ENCODE data around the gene EXD3. TPM values are rescaled to one million over a fixed set of nuclear protein-coding genes. Genes with fewer than 3 reads are reported as not detected.

Gene EXD3
- total and polyA plus RNA-seq, 7 donors, result 8.9 to 29.7 (median 18.0) TPM

DNA sequence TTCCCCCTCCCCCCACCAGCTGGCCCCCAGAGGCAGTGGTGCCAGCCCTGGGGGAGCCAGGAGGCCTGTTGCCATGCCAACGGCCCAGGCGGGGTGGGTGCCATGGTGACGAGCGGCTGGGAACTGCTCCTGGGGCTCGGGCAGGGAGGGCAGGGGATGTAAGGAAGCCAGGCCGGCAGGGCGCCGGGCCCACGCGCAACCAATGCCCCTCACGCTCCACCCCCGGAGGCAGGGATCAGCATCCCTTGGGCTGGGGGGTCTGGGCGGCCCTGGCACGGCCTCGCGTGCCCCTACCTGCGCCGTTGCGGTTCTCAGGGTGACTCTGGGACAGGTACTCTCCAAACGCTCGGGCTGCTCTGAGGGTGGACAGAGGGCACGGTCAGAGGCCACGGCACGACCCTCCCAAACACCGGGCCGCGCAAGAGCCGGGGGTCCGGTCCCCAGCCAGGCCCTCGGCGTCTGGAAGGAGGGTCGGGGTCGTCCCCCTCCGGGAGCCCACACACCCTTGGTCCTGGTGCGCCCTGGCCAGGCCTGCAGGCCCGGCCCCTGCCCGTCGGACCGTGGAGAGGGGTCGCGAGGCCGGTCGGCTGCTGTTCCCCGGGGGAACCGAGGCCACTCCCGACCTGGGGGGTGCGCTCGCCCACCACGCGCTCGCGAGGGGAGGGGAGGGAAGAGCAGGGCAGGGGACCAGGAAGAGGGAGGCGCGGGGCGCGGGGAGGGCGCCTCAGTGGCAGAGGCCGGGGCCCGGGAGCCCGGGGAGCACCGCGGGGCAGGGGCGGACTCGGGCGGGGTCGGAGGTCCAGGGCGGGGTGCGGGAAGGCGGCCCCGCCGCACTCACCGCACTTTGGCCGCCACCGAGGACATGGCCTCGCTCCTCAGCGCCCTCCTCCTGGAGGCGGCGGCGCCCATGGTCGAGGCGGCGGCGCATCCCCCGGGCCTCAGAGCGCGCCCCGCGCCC is 35.5 kb upstream of the EXD3 start:
- peak overlapping the region; percentile 48 to 79 (median 68) for H3K4me3 ChIP-seq
- no peaks in the 10 kb centered on the region for H3K27me3 ChIP-seq
- DNase-seq, result peak; percentile 80
- H3K27ac ChIP-seq, result peak overlapping the region; percentile 59 to 80 (median 70)
- H3K36me3 ChIP-seq, result peaks cover 0 to 11% (median 0%) of the 10 kb centered on the region in 4 donors
- H3K4me1 ChIP-seq, result peaks cover 0 to 48% (median 39%) of the 10 kb centered on the region in 4 donors
- no peaks in the 10 kb centered on the region for H3K9me3 ChIP-seq
- TF ChIP-seq POLR2AphosphoS5 (IDR thresholded peaks at IDR 0.05) (no peak), EP300 (IDR thresholded peaks at IDR 0.05) (no peak), POLR2A (IDR thresholded peaks at IDR 0.05) (no peak)
- TF ChIP-seq, protein P1, sequence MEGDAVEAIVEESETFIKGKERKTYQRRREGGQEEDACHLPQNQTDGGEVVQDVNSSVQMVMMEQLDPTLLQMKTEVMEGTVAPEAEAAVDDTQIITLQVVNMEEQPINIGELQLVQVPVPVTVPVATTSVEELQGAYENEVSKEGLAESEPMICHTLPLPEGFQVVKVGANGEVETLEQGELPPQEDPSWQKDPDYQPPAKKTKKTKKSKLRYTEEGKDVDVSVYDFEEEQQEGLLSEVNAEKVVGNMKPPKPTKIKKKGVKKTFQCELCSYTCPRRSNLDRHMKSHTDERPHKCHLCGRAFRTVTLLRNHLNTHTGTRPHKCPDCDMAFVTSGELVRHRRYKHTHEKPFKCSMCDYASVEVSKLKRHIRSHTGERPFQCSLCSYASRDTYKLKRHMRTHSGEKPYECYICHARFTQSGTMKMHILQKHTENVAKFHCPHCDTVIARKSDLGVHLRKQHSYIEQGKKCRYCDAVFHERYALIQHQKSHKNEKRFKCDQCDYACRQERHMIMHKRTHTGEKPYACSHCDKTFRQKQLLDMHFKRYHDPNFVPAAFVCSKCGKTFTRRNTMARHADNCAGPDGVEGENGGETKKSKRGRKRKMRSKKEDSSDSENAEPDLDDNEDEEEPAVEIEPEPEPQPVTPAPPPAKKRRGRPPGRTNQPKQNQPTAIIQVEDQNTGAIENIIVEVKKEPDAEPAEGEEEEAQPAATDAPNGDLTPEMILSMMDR (IDR thresholded peaks at IDR 0.05), result no peak
- intact Hi-C loops (cut with DNase I), result loop anchor here (5.0 to 10.0 kb wide), 2 partner anchors 36 to 146 kb away; partner anchors contain the start of genes ARRDC1, EXD3 and NOXA1
- 14 to 18% methylated on average over 88 of the region's 88 CpGs for WGBS, 2 donors

DNA sequence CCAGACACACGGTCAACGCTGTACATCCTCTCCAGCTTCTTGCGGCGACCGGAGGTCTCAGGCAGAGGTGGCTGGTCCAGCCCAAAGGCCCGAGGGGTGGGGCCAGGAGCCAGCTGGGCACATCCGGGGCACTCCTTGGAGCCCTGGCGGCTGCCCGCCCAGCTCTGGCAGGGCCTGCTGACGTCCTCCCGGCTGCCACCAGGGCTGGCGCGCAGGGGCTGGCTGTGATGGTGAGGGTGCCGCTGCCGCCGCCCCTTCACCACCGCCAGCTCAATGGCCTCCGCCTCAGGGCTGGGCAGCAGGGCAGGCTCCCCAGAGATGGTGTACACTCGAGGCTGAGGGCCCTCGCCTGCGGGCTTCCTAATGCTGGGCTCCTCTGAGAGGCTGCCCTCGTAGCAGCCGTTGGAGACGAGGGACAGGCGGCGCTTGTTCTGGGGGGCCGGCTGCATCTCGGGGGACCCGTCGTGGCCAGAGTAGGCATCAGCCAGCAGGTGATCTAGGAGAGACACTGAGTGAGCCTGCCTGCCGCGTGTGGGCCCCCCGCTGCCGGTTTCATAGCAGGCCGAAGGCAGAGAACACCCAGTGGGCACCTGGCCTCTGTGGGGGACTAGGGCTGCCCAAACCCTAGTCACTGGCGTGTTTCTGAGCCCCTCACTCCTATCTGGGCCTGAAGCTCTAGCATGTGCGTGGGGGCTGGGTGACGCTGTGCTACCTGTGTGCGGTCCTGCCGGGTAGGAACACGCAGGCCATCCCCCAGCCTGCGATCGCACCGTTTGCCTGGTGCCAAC is 34.6 kb upstream of the EXD3 start:
- Histone ChIP-seq H3K9me3 (no peaks in the 10 kb centered on the region), H3K27ac (peak overlapping the region in 3 of 4 donors; percentile 59 to 80 (median 70)), H3K27me3 (no peaks in the 10 kb centered on the region), H3K36me3 (peaks cover 0 to 11% (median 1%) of the 10 kb centered on the region in 4 donors), H3K4me1 (peaks cover 0 to 52% (median 42%) of the 10 kb centered on the region in 4 donors), H3K4me3 (peak overlapping the region in 3 of 4 donors; percentile 48 to 79 (median 75))
- TF ChIP-seq POLR2AphosphoS5 (IDR thresholded peaks at IDR 0.05), result no peak
- TF ChIP-seq POLR2A (IDR thresholded peaks at IDR 0.05), result no peak
- no peak for TF ChIP-seq EP300 (IDR thresholded peaks at IDR 0.05)
- TF ChIP-seq, protein P1 (IDR thresholded peaks at IDR 0.05), result no peak
- WGBS, 2 donors, result 88 to 95% methylated on average over 44 of the region's 44 CpGs
- intact Hi-C loops (cut with DNase I), result loop anchor here (5.0 to 10.0 kb wide), 2 partner anchors 35 to 147 kb away; partner anchors contain the start of genes ARRDC1, EXD3 and NOXA1
- no peak for DNase-seq

DNA sequence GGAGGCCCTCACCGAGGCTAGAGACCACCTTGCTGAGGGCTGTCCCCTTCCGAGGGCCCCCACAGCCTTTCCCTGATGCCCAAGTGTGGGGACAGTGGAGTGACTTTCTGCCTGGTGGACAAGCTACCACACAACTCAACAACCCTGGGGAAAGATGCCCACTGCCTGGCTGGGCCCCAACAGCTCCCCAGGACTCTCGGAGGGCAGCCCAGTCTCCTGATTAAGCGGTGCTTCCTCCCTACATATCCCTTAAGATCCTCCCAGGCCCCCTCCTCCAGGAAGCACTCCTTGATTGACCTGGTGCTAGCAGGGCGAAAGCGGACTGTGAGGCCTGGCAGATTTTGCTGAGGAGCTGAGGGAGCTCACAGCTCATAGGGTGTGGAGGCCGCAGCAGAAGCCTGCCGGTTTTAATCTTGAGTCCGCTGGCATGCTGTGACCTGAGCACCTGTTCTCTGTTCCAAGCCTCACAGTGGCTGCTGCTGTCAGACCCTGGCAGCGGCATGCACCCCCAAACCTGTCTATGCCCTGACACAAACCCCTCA is 34.0 kb upstream of the EXD3 start:
- DNase-seq, result no peak
- Histone ChIP-seq H3K4me3 (no peak overlapping the region), H3K4me1 (peaks cover 0 to 52% (median 42%) of the 10 kb centered on the region in 4 donors), H3K27ac (no peak overlapping the region), H3K9me3 (no peaks in the 10 kb centered on the region), H3K36me3 (peaks cover 0 to 11% (median 3%) of the 10 kb centered on the region in 4 donors), H3K27me3 (no peaks in the 10 kb centered on the region)
- intact Hi-C loops (cut with DNase I), result loop anchor here (5.0 to 10.0 kb wide), 2 partner anchors 35 to 148 kb away; partner anchors contain the start of genes ARRDC1, EXD3 and NOXA1
- WGBS, 2 donors, result 93 to 95% methylated on average over 10 of the region's 10 CpGs
- TF ChIP-seq POLR2AphosphoS5 (IDR thresholded peaks at IDR 0.05), result no peak
- TF ChIP-seq POLR2A (IDR thresholded peaks at IDR 0.05), result no peak
- no peak for TF ChIP-seq EP300 (IDR thresholded peaks at IDR 0.05)
- TF ChIP-seq, protein P1 (IDR thresholded peaks at IDR 0.05), result no peak

Data from sigmoid colon (tissue), 7 donors.